ENCODE data around the gene CDK13. TPM values are rescaled to one million over a fixed set of nuclear protein-coding genes. Genes with fewer than 3 reads are reported as not detected.

The CDK13 gene
- total and polyA plus RNA-seq, 4 experiments from 2014 or later, result 19.5 to 101 (median 71.3) TPM

- Mint-ChIP-seq H3K9me3 (no peaks in the 10 kb centered on the region), H3K27ac (peak overlapping the region in 2 of 7 donors; percentile 43 to 65), H3K4me1 (peaks cover 5 to 16% (median 9%) of the 10 kb centered on the region in 4 donors), H3K36me3 (peaks cover 21 to 32% of the 10 kb centered on the region in 2 donors), H3K4me3 (no peak overlapping the region), H3K27me3 (no peaks in the 10 kb centered on the region)
- Histone ChIP-seq H3K9me3 (ENCODE audit: control insufficient read depth in 1 of 2, low read length in 2 of 2) (no peaks in the 10 kb centered on the region), H3K36me3 (ENCODE audit: insufficient read depth, low read length) (peaks cover 14% of the 10 kb centered on the region), H3K27ac (ENCODE audit: low read depth, low read length) (no peak overlapping the region), H3K4me1 (ENCODE audit: insufficient read depth, low read length) (no peaks in the 10 kb centered on the region), H3K4me3 (ENCODE audit: low read length in 2 of 2) (no peak overlapping the region), H3K27me3 (ENCODE audit: insufficient read depth, low read length) (no peaks in the 10 kb centered on the region)
- POLR2A ChIA-PET (ENCODE audit: partially characterized antibody), result interaction anchor here (0.9 to 1.2 kb wide), 2 partner anchors 107 to 109 kb away, joined by 3 read pairs; partner anchors contain the start of gene CDK13
- intact Hi-C loops (cut with micrococcal nuclease), result no loop called here
- DNase-seq, result no peak
- CTCF ChIA-PET (ENCODE audit: partially characterized antibody), result interaction anchor here (1.1 to 2.7 kb wide), 2 partner anchors 162 to 164 kb away, joined by 4 to 14 read pairs; no protein-coding TSS in a partner anchor
Measured at GRCh38 chr7:40058026-40058425, 108.0 kb downstream of the CDK13 start.

GRCh38 chr7:40058636-40059035, 108.6 kb downstream of the CDK13 start:
- intact Hi-C loops (cut with micrococcal nuclease), result no loop called here
- Mint-ChIP-seq H3K4me1 (peaks cover 5 to 13% (median 9%) of the 10 kb centered on the region in 4 donors), H3K36me3 (peaks cover 24 to 34% of the 10 kb centered on the region in 2 donors), H3K27ac (peak overlapping the region in 1 of 7 donors; percentile 61), H3K27me3 (no peaks in the 10 kb centered on the region), H3K4me3 (no peak overlapping the region), H3K9me3 (no peaks in the 10 kb centered on the region)
- CTCF ChIA-PET (ENCODE audit: partially characterized antibody), result interaction anchor here (0.8 to 1.1 kb wide), 2 partner anchors 161 to 162 kb away, joined by 5 to 7 read pairs; no protein-coding TSS in a partner anchor
- Histone ChIP-seq H3K36me3 (ENCODE audit: insufficient read depth, low read length) (peaks cover 18% of the 10 kb centered on the region), H3K27ac (ENCODE audit: low read depth, low read length) (no peak overlapping the region), H3K4me3 (ENCODE audit: low read length in 2 of 2) (no peak overlapping the region), H3K9me3 (ENCODE audit: control insufficient read depth in 1 of 2, low read length in 2 of 2) (no peaks in the 10 kb centered on the region), H3K27me3 (ENCODE audit: insufficient read depth, low read length) (no peaks in the 10 kb centered on the region), H3K4me1 (ENCODE audit: insufficient read depth, low read length) (no peaks in the 10 kb centered on the region)
- no peak for DNase-seq
- POLR2A ChIA-PET (ENCODE audit: partially characterized antibody), result interaction anchor here (0.9 to 1.2 kb wide), 2 partner anchors 108 to 110 kb away, joined by 3 read pairs; partner anchors contain the start of gene CDK13

GRCh38 chr7:40059057-40059456, 109.0 kb downstream of the CDK13 start:
- Mint-ChIP-seq H3K4me1 (peaks cover 5 to 13% (median 9%) of the 10 kb centered on the region in 4 donors), H3K36me3 (peaks cover 24 to 34% of the 10 kb centered on the region in 2 donors), H3K27ac (no peak overlapping the region), H3K9me3 (no peaks in the 10 kb centered on the region), H3K27me3 (no peaks in the 10 kb centered on the region), H3K4me3 (no peak overlapping the region)
- POLR2A ChIA-PET (ENCODE audit: partially characterized antibody), result interaction anchor here (1.2 kb wide), 1 partner anchor 110 kb away, joined by 3 read pairs; no protein-coding TSS in a partner anchor
- intact Hi-C loops (cut with micrococcal nuclease), result no loop called here
- Histone ChIP-seq H3K27ac (ENCODE audit: low read depth, low read length) (no peak overlapping the region), H3K9me3 (ENCODE audit: control insufficient read depth in 1 of 2, low read length in 2 of 2) (no peaks in the 10 kb centered on the region), H3K27me3 (ENCODE audit: insufficient read depth, low read length) (no peaks in the 10 kb centered on the region), H3K4me3 (ENCODE audit: low read length in 2 of 2) (no peak overlapping the region), H3K4me1 (ENCODE audit: insufficient read depth, low read length) (no peaks in the 10 kb centered on the region), H3K36me3 (ENCODE audit: insufficient read depth, low read length) (peaks cover 18% of the 10 kb centered on the region)
- CTCF ChIA-PET (ENCODE audit: partially characterized antibody), result interaction anchor here (0.8 to 1.1 kb wide), 2 partner anchors 162 to 163 kb away, joined by 5 to 7 read pairs; no protein-coding TSS in a partner anchor
- DNase-seq, result no peak

DNA sequence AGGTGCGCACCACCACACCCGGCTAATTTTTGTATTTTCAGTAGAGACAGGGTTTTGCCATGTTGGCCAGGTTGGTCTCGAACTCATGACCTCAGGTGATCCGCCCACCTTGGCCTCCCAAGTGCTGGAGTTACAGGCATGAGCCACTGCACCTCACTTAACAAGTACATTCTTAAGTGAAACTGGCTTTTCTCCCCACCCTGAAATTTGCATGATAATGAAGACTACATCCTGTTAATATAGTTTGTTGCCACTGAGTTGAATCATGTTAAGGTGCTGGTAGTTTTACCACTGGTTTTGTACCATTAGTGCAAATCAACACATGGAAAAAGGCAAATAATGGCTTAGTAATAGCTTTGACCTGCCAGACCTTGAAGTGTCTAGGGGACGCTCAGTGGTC, 122.2 kb downstream of the CDK13 start:
- CTCF ChIA-PET (ENCODE audit: partially characterized antibody), result interaction anchor here (1.0 to 2.7 kb wide), 2 partner anchors 20 to 124 kb away, joined by 3 to 12 read pairs; no protein-coding TSS in a partner anchor
- DNase-seq, result no peak
- H3K36me3 Mint-ChIP-seq, result peaks cover 8 to 9% of the 10 kb centered on the region in 2 donors

DNA sequence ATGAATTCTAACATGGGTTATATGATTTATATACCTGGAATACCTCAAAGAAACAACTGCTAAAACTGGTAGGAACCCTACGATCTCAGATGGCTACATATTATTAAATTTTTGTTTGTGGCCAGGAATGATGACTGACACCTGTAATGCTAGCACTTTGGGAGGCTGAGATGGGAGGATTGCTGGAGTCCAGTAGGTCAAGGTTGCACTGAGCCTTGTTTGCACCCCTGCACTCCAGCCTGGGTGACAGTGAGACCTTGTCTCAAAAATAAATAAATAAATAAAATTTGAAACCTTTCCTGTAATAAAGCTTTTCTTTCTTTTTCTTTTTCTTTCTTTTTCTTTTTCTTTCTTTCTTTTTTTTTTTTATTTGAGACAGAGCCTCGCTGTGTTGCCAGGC, 123.2 kb downstream of the CDK13 start:
- Histone ChIP-seq H3K36me3 (ENCODE audit: insufficient read depth, low read length) (no peaks in the 10 kb centered on the region), H3K27ac (ENCODE audit: low read depth, low read length) (no peak overlapping the region), H3K4me1 (ENCODE audit: insufficient read depth, low read length) (no peaks in the 10 kb centered on the region), H3K27me3 (ENCODE audit: insufficient read depth, low read length) (no peaks in the 10 kb centered on the region), H3K9me3 (ENCODE audit: control insufficient read depth in 1 of 2, low read length in 2 of 2) (no peaks in the 10 kb centered on the region), H3K4me3 (ENCODE audit: low read length in 2 of 2) (no peak overlapping the region)
- peaks cover 0 to 3% (median 0%) of the 10 kb centered on the region in 4 donors for H3K4me1 Mint-ChIP-seq
- ChIA-PET POLR2A (ENCODE audit: partially characterized antibody) (no interaction called here), CTCF (ENCODE audit: partially characterized antibody) (no interaction called here)
- H3K27ac Mint-ChIP-seq, result no peak overlapping the region
- DNase-seq, result no peak
- no peak overlapping the region for H3K4me3 Mint-ChIP-seq
- H3K9me3 Mint-ChIP-seq, result no peaks in the 10 kb centered on the region
- no peaks in the 10 kb centered on the region for H3K27me3 Mint-ChIP-seq
- intact Hi-C loops (cut with micrococcal nuclease), result no loop called here
- peaks cover 8 to 10% of the 10 kb centered on the region in 2 donors for H3K36me3 Mint-ChIP-seq

More for the DNA sequence above, 122.2 kb downstream of the CDK13 start:
- Mint-ChIP-seq H3K27ac (peak overlapping the region in 1 of 7 donors; percentile 37), H3K9me3 (no peaks in the 10 kb centered on the region), H3K4me1 (peaks cover 0 to 3% (median 0%) of the 10 kb centered on the region in 4 donors), H3K4me3 (no peak overlapping the region), H3K27me3 (no peaks in the 10 kb centered on the region)
- Histone ChIP-seq H3K36me3 (ENCODE audit: insufficient read depth, low read length) (no peaks in the 10 kb centered on the region), H3K9me3 (ENCODE audit: control insufficient read depth in 1 of 2, low read length in 2 of 2) (no peaks in the 10 kb centered on the region), H3K4me3 (ENCODE audit: low read length in 2 of 2) (no peak overlapping the region), H3K27ac (ENCODE audit: low read depth, low read length) (no peak overlapping the region), H3K27me3 (ENCODE audit: insufficient read depth, low read length) (no peaks in the 10 kb centered on the region), H3K4me1 (ENCODE audit: insufficient read depth, low read length) (no peaks in the 10 kb centered on the region)
- POLR2A ChIA-PET (ENCODE audit: partially characterized antibody), result no interaction called here
- intact Hi-C loops (cut with micrococcal nuclease), result no loop called here

DNA sequence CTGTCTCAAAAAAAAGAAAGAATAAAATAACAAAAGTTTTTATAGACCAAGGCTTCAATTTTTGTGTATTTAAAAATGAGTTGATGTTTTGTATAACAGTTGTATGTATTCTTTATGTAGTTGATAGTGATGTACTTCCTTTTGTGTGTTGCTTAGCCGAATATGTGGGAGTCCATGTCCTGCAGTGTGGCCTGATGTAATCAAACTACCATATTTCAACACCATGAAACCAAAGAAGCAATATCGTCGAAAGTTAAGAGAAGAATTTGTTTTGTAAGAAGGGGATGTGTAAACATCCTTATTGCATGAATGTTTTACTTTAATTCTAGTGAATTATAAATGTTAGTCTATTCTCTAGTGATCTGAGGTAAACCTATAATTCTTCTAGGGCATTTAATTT, 127.8 kb downstream of the CDK13 start:
- peaks cover 0 to 3% (median 0%) of the 10 kb centered on the region in 4 donors for H3K4me1 Mint-ChIP-seq
- H3K4me3 Mint-ChIP-seq, result no peak overlapping the region
- no peak overlapping the region for H3K4me3 ChIP-seq (ENCODE audit: low read length in 2 of 2)
- H3K4me1 ChIP-seq (ENCODE audit: insufficient read depth, low read length), result no peaks in the 10 kb centered on the region
- H3K36me3 ChIP-seq (ENCODE audit: insufficient read depth, low read length), result no peaks in the 10 kb centered on the region
- H3K36me3 Mint-ChIP-seq, result peaks cover 16 to 20% of the 10 kb centered on the region in 2 donors
- H3K27ac ChIP-seq (ENCODE audit: low read depth, low read length), result no peak overlapping the region
- POLR2A ChIA-PET (ENCODE audit: partially characterized antibody), result no interaction called here
- H3K27ac Mint-ChIP-seq, result peak overlapping the region in 1 of 7 donors; percentile 41
- no peak for DNase-seq
- H3K27me3 Mint-ChIP-seq, result no peaks in the 10 kb centered on the region
- no peaks in the 10 kb centered on the region for H3K9me3 ChIP-seq (ENCODE audit: control insufficient read depth in 1 of 2, low read length in 2 of 2)
- no peaks in the 10 kb centered on the region for H3K9me3 Mint-ChIP-seq
- intact Hi-C loops (cut with micrococcal nuclease), result no loop called here
- CTCF ChIA-PET (ENCODE audit: partially characterized antibody), result no interaction called here
- no peaks in the 10 kb centered on the region for H3K27me3 ChIP-seq (ENCODE audit: insufficient read depth, low read length)

DNA sequence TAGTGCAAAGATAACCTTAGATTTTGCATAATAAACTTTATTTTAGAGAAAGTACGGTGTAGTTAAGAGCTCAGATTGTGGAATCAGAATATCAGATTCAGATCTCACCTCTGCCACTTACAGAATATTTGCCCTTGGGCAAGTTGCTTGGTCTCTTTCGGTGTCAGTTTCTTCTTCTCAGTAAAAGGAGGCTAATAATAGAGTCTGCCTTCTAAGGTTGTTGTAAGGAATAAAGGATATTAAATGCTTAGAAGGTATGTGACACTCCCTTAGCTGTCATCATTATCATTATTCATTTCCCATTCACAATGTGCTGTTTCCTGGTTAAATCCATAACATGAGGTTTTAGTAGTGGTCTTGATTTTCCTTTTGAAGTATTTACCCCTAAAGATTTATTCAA, 142.1 kb downstream of the CDK13 start:
- Mint-ChIP-seq H3K36me3 (peaks cover 42 to 63% of the 10 kb centered on the region in 2 donors), H3K9me3 (no peaks in the 10 kb centered on the region), H3K27ac (no peak overlapping the region), H3K4me1 (peaks cover 0 to 3% (median 2%) of the 10 kb centered on the region in 4 donors), H3K4me3 (no peak overlapping the region), H3K27me3 (no peaks in the 10 kb centered on the region)
- ChIA-PET POLR2A (ENCODE audit: partially characterized antibody) (interaction anchor here (0.7 kb wide), 1 partner anchor 512 kb away, joined by 3 read pairs; no protein-coding TSS in a partner anchor), CTCF (ENCODE audit: partially characterized antibody) (no interaction called here)
- intact Hi-C loops (cut with micrococcal nuclease), result no loop called here
- Histone ChIP-seq H3K36me3 (ENCODE audit: insufficient read depth, low read length) (peaks cover 52% of the 10 kb centered on the region), H3K4me1 (ENCODE audit: insufficient read depth, low read length) (no peaks in the 10 kb centered on the region), H3K4me3 (ENCODE audit: low read length in 2 of 2) (no peak overlapping the region), H3K9me3 (ENCODE audit: control insufficient read depth in 1 of 2, low read length in 2 of 2) (no peaks in the 10 kb centered on the region), H3K27me3 (ENCODE audit: insufficient read depth, low read length) (no peaks in the 10 kb centered on the region), H3K27ac (ENCODE audit: low read depth, low read length) (no peak overlapping the region)
- DNase-seq, result no peak
